ENCODE measurements around the gene SLC12A5.
A peak's percentile ranks its signal among the peaks of the same experiment; 100 is the strongest.
"Not testable (repeated sequence)": the region's sequence is repeated elsewhere in the genome, so short reads cannot be mapped to it uniquely, and the experiment has no call there.

Gene SLC12A5

DNA sequence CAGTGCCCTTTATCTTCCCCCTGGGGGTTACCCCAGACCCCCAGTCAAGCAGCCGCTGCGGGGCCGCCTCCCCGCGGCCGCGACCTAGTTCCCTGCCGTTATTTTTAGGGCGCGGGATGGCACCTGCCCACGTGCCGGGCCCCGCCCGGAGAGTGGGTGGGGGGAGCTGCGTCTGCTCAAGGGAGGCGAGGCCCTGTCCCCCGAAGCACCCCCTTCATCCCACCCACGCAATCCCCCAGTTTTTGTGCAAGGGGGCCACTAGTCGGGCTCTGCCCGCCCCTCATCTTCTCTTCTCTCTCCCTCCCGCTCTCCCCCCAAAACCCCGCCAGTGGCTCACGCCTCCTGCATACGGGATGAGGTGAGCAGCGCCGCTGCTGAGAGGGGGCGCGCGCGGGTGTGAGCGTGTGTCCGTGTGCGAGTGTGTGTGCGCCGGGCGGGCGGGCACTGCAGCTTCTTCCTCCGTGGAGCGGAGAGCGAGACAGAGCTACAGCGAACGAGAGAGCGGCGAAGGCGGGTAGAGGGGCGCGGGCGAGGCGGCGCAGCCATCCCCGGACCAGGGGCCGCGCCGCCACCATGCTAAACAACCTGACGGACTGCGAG is at the start of gene SLC12A5:
SLC12A5 (plus strand) TSS at position 444 of the 600 bp plus-strand sequence; CDS start at position 574, 130 bp downstream.
- no peak for DNase-seq

DNA sequence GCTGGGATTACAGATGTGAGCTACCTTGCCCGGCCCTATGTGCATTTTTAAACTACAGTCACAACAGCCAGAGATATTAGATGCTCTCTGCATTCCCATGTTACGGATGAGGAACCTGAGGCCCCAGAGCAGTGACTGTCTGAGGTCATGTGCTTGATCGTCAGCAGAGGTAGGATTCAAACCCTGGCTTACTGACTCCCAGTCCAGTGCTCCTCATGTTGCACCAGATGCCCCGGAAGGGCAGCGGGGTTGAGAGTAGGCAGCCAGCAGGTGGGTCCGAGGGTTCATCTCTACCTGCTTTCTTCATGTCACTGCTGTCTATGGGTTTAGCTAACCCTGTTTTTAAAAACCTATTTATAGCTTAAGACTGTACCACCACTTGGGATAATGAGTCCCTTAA is 47.8 kb upstream of the SLC12A5 start:
- DNase-seq = no peak

DNA sequence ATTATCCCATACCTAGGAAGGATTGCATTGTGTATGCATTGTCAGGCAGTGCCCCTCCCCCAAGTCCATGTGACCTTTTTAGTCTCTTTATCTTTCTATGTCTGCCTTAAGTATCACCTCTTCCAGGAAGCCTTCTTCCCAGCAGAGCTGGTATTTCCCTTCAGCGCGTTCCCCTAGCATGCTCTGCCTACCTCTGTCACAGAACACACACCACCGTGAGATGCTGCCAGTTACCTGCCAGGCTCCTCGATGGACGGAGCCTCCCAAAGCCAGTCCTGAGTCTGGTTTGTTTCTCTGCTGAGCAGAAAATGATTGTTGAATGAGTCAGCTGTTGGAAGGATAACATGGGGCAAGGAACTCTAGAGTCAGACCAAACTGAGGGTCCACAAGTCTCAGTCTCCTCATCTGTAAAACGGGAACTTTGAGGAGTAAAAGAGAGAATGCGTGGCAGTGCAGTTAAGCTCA is 45.7 kb upstream of the SLC12A5 start:
- no peak for DNase-seq

DNA sequence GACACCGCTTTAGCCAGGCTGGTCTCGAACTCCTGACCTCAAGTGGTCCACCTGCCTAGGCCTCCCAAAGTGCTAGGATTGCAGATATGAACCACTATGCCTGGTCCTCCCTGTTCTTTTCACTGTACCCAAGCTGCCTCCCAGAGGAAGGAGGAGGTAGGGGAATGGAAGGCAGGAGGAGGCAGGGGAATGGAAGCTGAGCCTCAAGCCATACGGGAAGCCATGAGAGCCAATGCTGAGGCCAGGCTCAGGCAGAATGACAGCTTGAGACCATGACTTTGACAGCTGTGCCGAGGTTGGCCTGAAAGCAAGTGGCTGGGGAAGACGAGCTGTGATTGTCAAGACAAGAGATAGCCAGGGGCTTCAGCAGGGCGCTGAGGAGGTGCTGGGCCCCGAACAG is 43.4 kb upstream of the SLC12A5 start:
- DNase-seq = no peak

DNA sequence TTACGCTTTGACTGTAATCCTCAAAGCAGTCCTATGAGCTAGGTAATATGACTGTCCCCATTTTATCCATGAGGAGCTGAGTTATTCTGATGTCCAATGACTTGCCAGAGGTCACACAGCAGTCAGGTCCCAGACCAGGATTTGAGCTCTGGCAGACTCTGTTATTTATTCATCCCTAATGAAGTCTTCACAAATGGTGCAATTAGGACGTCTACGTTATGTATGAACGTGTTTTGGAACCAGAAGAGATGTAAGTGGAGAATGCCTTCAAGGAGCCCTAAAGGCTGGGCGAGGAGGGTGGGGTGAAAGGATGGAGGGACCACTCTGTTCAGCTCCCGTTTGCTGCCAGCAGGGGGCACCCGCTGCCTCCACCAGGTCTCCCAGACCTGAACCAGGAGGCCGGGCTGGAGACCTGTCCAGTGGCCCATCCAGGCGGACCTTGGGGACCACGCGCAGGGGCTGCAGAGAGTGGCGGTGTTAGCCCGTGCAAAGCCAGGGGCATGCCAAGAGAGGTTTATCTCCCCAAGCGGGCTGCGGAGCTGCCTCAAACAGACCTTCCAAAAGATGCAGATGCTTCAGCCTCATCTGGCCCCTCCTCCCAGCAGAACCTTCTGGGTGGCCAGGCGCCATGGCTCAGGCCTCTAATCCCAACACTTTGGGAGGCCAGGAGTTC is 41.8 kb upstream of the SLC12A5 start:
- DNase-seq = peak; percentile 78

DNA sequence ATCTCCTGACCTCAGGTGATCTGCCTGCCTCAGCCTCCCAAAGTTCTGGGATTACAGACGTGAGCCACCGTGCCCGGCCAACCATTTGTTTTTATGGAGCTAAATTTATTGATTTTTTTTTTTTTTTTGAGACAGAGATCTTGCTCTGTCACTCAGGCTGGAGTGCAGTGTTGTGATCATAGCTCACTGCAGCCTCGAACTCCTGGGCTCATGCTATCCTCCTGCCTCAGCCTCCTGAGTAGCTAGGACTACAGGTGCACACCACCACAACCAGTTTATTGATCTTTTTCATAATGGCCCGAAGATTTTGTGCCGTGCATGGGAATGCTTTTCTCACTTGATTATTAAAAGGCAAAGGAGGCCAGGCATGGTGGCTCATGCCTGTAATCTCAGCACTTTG is 40.2 kb upstream of the SLC12A5 start:
- not testable (repeated sequence) for DNase-seq

DNA sequence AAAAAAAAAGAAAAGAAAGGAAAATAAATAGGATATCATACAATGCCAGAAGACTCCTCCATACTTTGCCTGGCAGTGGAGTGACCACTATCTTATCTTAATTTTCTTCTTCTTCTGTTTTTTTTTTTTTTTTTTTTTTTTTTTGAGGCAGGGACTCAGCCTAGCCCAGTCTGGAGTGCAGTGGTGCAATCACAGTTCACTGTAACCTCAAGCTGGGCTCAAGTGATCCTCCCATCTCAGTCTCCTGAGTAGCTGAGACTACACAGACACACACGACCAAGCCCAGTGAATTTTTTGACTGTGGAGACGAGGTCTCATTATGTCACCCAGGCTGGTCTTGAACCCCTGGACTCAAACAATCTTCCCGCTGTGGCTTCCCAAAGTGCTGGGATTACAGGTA is 37.4 kb upstream of the SLC12A5 start:
- DNase-seq = no peak

DNA sequence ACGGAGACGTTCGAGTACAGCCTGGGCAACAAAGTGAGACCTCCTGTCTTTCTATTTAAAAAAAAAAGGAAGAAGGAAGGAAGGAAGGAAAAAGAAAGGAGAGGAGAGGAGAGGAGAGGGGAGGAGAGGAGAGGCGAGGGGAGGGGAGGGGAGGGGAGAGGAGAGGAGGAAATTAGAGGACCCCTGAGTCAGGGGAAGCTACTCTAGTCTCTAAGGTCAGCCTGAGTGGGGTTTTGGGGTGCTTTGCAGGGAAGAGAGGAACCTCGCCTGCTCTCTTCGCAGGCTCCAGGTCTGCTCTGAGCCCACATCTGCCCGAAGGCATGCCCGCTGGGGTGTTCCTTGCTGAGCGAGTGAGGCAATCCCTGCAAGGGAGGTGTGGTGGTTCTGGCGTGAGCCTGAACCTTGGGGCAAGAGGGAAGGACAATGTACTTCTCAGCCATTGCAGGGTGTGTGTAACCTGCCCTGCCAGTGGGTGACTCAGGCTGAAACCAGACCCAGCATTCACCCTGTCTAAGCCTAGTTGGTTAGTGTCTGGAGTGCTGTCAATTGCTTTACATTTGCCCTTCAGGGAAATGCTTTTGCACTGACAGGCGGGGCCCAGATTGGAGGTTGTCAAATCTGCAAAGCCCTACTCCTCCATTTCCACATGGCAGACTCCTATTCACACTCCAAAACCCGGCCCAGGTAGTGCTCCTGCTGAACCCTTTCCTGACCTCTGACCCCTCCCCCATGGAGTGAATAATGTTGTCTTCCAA is 35.6 kb upstream of the SLC12A5 start:
- DNase-seq = no peak

DNA sequence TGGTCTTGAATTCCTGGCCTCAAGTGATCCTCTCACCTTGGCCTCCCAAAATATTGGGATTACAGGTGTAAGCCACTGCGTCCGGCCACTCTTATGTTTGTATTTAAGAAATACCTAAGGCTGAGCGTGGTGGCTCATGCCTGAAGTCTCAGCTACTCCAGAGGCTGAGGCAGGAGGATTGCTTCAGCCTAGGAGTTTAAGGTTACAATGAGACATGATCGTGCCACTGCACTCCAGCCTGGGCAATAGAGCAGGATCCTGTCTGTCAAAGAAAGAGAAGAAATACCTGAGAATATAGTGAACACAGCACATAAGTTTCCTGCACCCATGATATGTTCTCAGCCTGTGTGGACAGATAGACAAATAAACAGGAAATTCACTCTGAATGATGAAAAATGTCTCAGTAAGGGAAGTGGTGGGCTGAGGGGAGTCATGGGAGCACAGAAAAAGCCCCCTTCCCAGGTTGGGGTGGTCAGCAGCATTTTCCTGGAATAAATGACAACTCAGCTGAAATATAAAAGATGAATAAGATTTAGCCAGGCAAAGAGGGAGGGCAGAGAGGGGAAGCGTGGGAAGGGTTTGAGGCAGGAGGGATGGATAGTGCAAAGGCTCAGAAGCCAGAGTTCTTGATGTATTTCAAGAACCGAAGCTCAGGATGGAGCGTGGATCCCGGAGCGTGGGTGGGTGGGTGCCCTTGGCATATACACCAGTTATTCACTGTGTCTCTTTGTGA is 34.1 kb upstream of the SLC12A5 start:
- no peak for DNase-seq

DNA sequence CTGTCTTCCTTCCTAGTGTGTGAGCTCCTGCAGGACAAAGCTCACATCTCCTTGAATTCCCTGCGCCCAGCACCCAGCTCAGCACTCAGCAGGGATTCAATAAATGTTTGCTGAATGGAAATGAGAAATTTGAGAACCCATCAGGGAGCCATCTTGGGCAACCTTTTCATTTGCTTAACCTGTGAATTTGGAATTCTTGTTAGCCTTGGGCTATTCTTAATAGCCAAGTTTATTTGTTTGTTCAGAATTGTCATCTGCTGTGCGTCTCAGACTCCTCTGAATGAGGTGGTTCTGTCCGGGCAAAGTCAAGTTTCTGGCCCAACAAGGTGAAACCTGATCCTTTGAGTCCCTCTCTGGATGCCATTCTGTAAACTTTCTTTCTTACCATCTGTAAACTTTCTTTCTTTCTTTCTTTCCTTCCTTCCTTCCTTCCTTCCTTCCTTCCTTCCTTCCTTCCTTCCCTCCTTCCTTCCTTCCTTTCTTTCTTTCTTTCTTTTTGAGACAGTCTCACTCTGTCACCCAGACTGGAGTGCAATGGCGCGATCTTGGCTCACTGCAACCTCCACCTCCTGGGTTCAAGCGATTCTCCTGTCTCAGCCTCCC is 33.4 kb upstream of the SLC12A5 start:
- not testable (repeated sequence) for DNase-seq

DNA sequence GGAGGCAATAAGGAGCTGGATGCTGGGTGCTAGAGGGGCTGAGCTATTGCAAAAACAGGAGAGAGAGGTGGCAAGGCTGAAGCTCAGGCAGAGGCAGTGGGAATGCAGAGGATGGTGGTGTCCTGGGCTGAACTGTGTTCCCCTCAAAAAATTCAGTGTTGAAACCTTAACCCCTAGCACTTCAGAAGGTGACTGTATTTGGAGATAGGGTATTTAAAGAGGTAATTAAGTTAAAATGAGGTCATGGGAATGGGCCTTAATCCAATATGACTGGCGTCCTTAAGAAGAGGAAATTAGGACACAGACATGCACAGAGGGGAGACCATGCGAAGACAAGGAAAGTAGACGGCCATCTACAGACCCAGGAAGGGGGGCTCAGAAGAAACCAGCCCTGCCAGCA is 31.8 kb upstream of the SLC12A5 start:
- DNase-seq = no peak

DNA sequence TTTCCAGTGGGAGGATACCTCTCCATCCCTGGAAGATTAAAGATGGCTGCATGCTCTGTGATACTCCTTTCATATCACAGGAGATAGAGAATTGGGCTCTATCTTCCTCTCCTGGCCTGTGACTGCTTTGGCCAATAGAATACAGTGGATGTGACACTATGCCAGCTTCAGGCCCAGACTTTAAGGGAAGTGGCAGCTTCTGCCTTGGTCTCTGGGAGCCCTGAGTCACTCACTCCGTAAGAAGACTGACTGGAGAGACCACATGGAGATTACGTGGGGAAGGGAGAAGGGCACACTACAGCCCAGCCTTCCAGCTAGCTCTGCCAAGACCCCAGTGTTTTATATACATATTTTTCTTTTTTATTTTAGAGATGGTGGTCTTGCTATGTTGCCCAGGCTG is 30.7 kb upstream of the SLC12A5 start:
- DNase-seq = no peak

DNA sequence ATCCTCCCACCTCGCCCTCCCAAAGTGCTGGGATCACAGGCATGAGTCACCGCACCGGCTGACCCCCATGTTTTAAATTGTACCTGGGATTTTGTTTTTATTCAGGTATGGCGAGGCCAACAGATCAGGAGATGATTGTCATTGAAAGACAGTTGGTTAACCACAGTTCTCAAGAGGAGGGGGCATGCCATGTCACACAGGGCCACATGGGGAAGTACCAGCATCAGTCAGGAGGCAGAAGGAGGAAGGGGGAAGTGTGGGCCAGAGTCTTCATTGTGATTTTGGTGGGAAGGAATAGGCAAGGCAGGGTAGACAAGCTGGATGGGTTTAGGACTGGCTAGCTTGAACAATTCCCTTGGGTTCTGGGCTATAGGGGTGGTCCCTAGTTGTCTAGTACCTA is 30.3 kb upstream of the SLC12A5 start:
- DNase-seq = no peak

DNA sequence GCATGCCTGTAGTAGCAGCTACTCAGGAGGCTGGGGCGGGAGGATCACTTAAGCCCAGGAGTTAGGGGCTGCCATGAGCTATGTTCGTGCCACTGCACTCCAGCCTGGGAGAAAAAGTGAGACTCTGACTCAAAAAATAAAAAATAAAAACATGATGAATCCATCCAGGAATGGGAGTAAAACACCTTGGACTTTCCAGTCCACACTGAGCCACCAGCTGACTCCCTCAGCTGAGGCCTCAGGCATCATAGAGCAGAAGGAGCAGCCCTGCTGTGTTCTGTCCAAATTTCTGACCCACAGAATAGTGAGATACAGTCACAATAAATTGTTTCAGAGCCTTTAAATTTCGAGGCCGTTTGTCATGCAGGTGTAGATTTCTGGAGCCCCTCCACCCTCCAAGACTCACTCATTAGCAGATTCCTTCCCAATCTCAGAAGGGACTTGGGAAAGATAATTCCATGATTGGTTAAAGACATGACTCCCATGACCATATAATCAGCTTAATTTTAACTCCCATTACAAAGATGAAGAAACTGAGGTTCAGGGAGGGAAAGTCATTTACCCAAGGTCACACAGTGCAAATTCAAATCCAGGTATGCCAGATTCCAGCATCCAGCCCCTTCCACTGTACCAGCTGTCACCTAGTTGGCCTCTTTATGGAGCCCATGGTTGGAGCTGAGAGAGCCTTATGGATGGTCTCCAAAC is 29.3 kb upstream of the SLC12A5 start:
- no peak for DNase-seq

DNA sequence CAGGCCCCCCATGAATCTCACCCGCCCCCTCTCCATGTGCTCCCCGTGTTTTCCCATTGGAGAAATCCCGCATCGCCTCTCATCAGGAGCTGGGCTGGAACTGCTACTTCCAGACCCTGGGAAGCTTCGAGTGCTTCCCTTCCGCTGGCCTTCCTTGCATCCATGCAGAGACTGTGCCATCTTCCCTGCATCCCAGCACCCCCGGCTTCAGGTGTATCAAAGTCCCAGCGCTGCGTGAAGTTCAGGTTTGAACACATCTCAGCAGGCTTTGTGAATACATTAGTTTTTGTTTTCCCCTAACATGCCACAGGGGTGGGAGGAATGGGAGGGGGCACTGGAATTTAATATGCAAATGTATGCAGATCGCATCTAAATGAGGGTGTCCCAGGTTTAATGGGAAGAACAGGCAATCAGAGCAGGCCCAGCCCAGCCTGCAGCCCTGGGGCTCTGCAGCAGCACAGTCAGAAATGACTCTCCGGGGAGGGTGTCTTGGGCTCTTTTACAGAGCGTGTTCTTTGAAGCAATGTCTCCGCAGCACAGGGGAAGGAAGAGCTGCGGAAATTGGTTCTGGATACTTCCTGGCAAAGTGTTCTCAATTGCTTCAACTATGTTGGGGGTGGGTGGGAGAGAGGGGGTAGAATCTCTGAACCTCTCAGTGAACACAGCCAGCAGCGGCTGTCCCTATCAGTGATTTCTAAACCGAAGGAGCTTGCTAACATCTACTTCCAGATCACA is 28.6 kb upstream of the SLC12A5 start:
- no peak for DNase-seq

DNA sequence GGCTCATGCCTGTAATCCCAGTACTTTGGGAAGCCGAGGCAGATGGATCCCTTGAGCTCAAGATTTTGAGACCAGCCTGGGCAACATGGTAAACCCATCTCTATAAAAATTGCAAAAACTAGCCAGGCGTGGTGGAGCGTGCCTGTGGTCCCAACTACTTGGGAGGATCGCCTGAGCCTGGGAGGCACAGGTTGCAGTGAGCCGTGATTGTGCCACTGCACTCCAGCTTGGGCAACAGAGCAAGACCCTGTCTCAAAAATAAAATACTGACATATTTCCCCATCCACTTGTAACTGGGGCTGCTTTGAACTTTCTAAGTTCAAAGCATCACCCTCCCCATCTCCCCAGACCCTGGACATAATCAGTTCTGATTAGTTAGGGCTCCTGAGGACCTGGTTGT is 27.5 kb upstream of the SLC12A5 start:
- no peak for DNase-seq

DNA sequence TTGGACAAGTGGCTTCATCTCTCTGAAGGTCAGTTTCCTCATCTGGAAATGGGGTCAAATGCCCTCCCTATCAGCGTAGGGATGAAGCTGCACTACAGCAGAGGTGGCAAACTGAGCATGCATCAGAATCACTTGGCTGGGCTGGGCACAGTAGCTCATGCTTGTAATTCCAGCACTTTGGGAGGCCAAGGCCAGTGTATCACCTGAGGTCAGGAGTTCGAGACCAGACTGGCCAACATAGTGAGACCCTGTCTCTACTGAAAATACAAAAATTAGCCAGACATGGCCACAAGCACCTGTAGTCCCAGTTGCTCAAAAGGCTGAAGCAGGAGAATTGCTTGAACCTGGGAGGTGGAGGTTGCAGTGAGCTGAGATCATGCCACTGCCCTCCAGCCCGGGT is 27.0 kb upstream of the SLC12A5 start:
- DNase-seq = no peak

DNA sequence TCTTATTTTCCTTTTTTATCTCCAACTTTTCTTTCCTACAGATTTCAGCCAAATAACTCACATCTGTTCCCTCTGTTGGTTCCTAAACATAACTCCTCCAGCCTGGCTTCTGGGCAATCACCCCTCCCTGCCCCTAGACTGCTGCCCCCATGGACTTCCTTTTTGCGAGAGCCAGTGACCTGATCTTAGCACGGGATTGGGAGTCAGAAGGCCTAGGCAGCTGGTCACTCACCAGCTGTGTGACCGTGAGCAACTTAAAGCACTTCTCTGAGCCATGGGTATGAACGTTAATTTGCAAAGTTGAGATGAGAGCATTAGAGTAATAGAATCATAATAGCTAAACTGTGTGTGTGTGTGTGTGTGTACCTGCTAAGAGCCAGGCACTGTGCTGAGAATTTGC is 24.8 kb upstream of the SLC12A5 start:
- DNase-seq = no peak

DNA sequence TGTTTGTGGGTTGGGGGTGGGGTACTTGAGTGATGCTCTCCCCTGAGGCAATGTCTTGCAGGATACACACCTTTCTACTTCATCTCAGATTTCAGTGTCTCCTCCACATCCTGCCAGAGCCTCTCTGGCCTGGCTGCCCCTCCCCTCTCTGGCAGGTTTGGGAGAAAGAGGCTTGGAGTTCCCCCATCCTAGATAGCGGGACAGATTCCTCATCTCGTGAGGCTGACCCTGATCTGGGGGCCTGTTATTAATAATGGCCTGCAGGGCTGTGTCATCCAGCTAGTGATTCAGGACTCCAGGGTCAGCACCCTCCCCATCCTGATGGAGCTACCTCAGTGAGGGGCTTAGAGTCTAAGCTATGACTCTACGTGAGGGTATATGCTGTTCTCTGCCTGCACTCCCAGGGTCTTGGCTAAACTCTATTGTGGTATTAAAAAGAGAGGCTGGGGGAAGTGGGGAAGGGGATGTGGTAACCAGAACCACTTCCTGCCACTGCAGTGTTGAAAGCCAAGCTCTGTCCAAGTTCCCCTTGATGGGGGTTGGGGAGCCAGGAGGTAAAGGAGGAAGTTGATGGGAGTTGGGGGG is 24.0 kb upstream of the SLC12A5 start:
- no peak for DNase-seq

DNA sequence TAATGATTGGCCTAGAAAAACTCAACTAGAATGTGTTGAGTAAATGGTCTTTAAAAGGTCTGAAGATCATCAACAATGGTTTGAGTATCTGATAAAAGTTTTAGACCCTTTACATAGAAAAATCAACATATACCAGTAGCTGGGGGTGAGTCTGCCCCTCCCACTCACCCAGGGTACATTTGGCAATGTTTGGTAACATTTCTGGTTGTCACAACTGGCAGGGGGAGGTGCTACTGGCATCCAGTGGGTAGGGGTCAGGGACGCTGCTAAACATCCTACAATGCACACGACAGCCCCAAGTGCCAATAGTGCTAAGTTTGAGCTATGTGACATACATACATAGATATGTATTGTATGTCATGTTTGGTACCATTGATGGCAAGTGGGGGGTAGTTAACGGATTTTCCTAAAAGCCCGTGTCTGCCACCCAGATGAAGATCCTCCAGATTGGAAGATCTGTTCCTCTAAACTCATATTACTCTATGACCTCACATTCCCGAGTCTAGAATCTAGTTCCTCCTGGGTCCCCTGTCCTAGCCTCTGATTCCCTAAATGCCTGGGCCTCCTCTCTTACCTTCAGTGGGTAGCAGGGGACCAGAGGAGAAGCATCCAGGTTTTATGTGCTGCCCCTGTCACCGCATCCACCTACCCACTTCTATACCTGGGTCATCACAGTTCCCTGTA is 22.9 kb upstream of the SLC12A5 start:
- DNase-seq = no peak

DNA sequence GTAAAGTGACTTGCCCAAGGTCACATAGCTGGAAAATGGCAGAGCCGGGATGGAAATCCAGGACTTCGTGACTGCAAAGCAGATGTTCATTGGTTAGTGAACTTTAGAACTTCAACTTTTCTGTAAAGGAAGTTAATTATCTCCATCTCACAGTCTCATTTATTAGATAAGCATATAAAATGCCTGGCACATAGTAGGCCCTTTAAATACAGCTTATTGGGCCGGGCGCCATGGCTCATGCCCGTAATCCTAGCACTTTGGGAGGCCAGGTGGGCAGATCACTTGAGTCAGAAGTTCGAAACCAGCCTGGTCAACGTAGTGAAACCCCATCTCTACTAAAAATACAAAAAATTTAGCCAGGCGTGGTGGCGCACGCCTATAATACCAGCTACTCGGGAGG is 22.1 kb upstream of the SLC12A5 start:
- DNase-seq = no peak

Measured in activated CD8-positive, alpha-beta memory T cell treated with anti-CD3 and anti-CD28 coated beads, Interleukin-2, amount 50 U/mL, for 4 hours (primary cell).